GM03348 (cell line): ENCODE data around the gene ETFB.
"Not testable (repeated sequence)": the region's sequence is repeated elsewhere in the genome, so short reads cannot be mapped to it uniquely, and the experiment has no call there.

ENCODE experiments used
- DNase-seq: peaks from one replicate; pipeline ENCODE4 v3.0.0; 2012; ENCODE audit warnings: low spot score

ETFB gene

GRCh38 chr19:51365965-51366388 lies at the start of gene ETFB:
Gene ETFB, minus strand, starts transcription at chr19:51366388. Its CDS starts 62 bp downstream, at chr19:51366326.
- no peak for DNase-seq

DNA sequence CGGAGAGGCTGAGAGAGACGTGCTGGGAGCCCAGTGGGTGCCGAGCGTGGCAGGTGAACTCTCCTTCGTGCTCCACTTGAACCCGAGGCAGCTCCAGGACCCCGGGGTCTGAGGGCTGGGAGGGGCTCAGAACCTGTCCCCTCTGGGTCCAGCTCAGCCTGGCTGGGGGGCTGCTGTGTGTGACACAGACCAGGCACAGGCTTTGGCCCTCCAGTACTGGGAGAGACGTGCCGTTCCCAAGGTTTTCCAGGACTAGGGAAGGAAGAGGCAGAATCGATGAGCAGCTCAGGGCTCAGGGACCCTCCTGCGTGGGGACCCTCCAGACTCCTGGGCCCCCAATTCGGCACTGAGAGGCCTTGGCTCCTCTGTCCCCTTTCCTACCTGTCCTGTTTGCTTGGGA lies 49.0 kb upstream of the ETFB start:
- DNase-seq, result no peak

GRCh38 chr19:51410950-51411748 lies 45.0 kb upstream of the ETFB start:
- no peak for DNase-seq

GRCh38 chr19:51407511-51408131 lies 41.4 kb upstream of the ETFB start:
- no peak for DNase-seq

- no peak for DNase-seq
Observed at GRCh38 chr19:51402117-51402516, 35.9 kb upstream of the ETFB start.

- DNase-seq, result not testable (repeated sequence)
Observed at GRCh38 chr19:51399936-51400335, 33.7 kb upstream of the ETFB start.

DNA sequence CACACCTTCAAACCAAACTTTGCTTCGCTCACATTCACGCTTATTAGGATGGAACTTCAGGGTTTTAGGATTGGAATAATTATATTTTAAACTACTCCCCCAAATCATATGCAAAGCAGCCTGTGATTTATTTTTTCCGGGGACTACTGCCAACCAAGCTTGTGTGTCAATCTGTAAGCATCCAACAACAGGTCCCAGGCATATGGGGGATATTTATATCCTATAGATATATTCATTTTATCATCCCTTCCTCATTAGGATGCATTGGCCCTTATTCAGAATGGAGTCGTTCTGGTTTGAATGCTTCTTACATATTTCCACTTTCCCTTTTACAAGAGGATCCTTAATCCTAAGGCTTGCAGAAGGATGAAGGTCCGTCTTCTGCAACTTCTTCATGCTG lies 33.0 kb upstream of the ETFB start:
- DNase-seq, result no peak

DNA sequence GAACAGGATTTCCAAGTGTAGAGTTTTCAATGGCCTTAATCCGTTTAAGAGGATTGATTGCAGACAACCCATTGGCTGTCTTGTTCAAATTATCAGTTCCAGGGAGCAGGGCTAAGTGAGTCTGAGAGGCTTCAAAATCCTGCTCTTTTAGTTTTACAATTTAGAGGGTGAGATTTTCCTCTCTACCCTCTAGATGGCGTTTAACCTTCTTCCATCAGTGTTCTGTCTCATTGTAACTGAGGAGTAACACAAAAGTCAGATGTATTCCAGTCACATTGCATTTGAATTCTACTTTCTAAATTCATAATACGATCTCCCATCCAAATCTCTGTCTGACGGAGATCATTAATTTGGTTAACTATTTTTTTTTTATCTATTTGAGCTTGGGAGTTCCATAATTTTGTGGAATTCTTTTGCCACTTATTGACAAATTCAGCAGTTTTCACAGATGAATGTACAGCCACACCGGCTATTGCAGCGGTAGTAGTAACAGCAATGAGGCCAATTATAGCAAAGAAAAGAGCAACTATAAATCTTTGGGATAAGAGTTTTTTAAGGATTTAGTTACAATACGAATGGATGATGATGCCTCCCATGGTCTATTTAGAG lies 32.0 kb upstream of the ETFB start:
- DNase-seq, result peak; percentile 70

GRCh38 chr19:51397453-51397852 lies 31.3 kb upstream of the ETFB start:
- DNase-seq, result not testable (repeated sequence)

- DNase-seq, result no peak
Observed at GRCh38 chr19:51396175-51396574, 30.0 kb upstream of the ETFB start.

DNA sequence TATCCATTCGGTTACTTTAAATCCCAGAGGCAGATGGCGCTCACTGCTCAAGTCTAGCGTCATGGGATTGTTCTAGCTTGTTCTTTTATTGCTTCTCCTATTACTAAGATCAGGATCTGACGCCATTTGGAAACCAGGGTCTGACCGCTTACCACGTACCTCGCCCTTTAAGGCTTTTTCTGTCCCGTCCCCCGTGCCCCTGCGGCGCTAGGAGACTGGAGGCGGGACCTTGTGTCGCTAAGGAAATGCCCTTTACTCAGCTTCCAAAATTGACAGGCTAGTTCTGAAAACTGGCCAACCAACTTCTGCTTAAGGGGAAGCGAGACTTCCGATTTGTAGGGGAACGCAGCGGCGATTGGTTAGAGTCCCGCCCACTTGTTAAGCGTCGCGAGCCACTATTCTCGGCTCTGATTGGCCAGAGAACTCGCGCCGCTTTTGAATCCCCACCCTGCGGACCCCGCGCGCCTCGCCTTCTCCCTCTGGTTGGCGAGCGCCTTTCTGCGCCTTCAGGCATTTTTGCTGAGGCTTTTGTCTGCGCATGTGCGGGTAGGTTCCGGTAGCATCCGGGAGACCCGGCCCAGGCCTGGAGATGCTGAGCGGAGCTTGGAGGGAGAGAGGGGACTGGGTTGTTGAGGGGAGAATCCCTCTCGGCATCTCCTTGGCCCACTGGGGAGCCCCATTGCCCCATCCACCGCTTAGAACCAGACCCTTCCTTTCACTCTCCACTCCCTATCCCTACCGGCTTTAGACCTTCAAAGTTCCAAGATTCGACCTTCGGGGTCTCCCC lies 28.1 kb upstream of the ETFB start:
- peak; percentile 98 for DNase-seq

GRCh38 chr19:51392701-51393100 lies 26.5 kb upstream of the ETFB start:
- no peak for DNase-seq

- DNase-seq, result no peak
Observed at GRCh38 chr19:51391073-51391611, 25.0 kb upstream of the ETFB start.

DNA sequence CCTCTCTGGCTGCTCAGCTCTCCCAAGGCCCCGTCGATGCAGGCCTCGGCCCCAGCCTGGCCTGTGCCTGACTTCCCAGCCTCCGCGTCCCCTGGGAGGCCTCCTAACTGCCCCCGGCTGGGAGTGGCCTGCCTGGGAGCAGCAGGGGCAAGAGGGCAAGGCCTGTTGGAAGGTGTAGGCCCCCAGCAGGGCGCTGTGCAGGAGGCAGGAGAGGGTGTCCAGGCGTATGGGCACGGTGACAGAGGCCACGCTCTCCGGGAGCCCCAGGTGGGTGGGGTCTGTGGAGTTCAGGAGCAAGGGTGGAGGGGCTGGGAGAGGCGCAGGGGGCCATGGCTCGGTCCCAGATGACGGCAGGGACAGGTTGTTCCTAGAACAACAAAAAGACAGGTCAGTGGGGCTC lies 23.0 kb upstream of the ETFB start:
- no peak for DNase-seq

- no peak for DNase-seq
Observed at GRCh38 chr19:51387924-51388389, 21.8 kb upstream of the ETFB start, which contains the start of gene LIM2. Gene LIM2, minus strand, starts transcription at chr19:51387974. Its CDS starts 531 bp downstream, at chr19:51387443.

GRCh38 chr19:51386882-51387520 lies 20.8 kb upstream of the ETFB start:
- no peak for DNase-seq

DNA sequence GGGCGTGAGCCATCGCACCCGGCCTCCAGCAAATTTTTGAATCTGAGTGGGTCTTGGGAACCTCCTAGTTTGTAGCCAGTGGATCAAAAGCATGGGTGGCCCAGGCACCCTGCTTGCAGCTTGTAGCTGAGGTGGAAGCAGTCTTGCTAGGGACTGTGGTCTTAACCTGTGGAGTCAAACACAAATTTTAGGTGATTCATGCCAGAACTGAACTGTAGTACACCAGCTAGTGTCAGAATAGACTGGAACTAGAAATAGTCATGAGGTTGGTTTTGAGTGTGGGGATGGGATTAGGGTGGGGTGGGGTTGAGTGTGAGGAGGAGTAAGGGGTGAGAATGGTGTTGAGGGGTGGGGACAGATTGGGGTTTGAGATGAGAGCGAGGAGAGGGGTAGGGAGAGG lies 15.8 kb upstream of the ETFB start:
- no peak for DNase-seq

- DNase-seq, result no peak
Observed at GRCh38 chr19:51380379-51380778, 14.2 kb upstream of the ETFB start.

DNA sequence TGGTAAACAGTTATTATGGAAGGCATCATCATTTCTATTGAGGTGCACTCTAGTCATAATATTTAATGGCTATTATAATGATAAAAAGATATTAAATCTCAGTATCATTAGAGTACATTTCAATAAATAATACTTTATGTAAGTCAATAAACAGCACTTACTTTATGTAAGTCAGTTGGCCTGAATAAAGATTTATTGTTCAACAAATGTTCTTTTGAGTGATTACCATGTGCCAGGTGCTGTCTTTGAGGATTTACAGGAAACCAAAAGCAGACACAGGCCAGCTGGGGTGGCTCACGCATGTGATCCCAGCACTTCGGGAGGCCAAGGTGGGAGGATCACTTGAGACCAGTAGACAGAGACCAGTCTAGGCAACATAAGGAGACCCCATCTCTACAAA lies 11.2 kb upstream of the ETFB start:
- DNase-seq, result no peak

DNA sequence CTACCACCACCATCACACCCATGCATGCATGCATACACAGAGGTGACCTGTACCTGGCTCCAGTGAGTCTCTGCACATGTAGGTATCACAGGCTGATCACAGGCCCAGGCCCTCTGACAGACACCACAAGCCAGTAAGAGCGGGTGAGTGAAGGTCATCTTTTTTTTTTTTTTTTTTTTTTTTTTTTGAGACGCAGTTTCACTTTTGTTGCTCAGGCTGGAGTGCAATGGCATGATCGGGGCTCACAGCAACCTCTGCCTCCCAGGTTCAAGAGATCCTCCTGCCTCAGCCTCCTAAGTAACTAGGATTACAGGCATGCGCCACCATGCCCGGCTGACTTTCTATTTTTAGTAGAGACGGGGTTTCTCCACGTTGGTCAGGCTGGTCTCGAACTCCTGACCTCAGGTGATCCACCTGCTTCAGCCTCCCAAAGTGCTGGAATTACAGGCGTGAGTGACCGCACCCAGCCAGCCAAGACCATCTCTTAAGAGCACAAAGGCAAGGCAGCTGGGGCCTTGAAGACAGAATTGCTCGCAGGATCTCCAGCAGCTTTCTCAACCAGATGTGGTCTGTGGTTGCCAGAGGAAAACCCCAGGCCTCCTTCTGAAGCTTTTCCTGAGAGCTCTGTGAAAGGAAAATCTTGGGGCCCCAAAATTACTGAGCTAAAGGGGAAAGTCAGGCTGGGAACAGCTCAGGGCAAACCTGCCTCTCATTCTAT lies 9.5 kb upstream of the ETFB start:
- DNase-seq, result no peak
